Testis (tissue), 2 donors: Measurements from ENCODE around the gene RBM43.

Experiments used
- CTCF ChIP-seq, 3 experiments: fragments of 450-650 bp in 2 of 3; fragments of 200-600 bp in 1 of 3; sonication (generic) in 1 of 3; IDR thresholded peaks; one replicate each; pipeline ENCODE4 v1.5.1; 2016 to 2019; ENCODE audit warnings: antibody characterized with exemption in 3 of 3, mild to moderate bottlenecking in 2 of 3, moderate library complexity in 1 of 3
- POLR2A ChIP-seq: fragments of 450-650 bp; IDR thresholded peaks from one replicate; pipeline ENCODE4 v1.6.1; 2017; ENCODE audit warnings: antibody characterized with exemption, mild to moderate bottlenecking, moderate library complexity

- TF ChIP-seq POLR2A (no peak), CTCF (IDR thresholded peaks at IDR 0.05) (no peak)
These were observed 8.3 kb upstream of the RBM43 start for GRCh38 chr2:151269798-151270568.
